GM10847 (cell line): ENCODE data around the gene GPR107.

Experiments used
- POLR2A ChIP-seq: IDR thresholded peaks from 2 replicates; pipeline ENCODE4 v1.6.1; 2011; ENCODE audit not compliant: insufficient read length; ENCODE audit errors: extremely low read depth

Gene GPR107

GRCh38 chr9:130026583-130027340 is 26.9 kb upstream of the GPR107 start:
- TF ChIP-seq POLR2A, result no peak

GRCh38 chr9:130027533-130028365 is 26.0 kb upstream of the GPR107 start:
- TF ChIP-seq POLR2A, result no peak

- TF ChIP-seq POLR2A, result no peak
Observed at GRCh38 chr9:130028493-130029222, 25.0 kb upstream of the GPR107 start.

GRCh38 chr9:130029223-130029973 is 24.3 kb upstream of the GPR107 start:
- TF ChIP-seq POLR2A, result no peak

- TF ChIP-seq POLR2A, result no peak
Observed at GRCh38 chr9:130030651-130031127, 23.0 kb upstream of the GPR107 start.

- TF ChIP-seq POLR2A, result no peak
Observed at GRCh38 chr9:130034570-130034969, 19.1 kb upstream of the GPR107 start.

- TF ChIP-seq POLR2A, result no peak
Observed at GRCh38 chr9:130036099-130036498, 17.6 kb upstream of the GPR107 start.

GRCh38 chr9:130039528-130040147 is 14.1 kb upstream of the GPR107 start:
- TF ChIP-seq POLR2A, result no peak

GRCh38 chr9:130040984-130041647 is 12.6 kb upstream of the GPR107 start:
- no peak for TF ChIP-seq POLR2A

GRCh38 chr9:130041648-130042405 is 11.9 kb upstream of the GPR107 start:
- no peak for TF ChIP-seq POLR2A

GRCh38 chr9:130042406-130042884 is 11.3 kb upstream of the GPR107 start:
- no peak for TF ChIP-seq POLR2A

- TF ChIP-seq POLR2A, result peak; percentile 89
Observed at GRCh38 chr9:130042885-130043653, 10.6 kb upstream of the GPR107 start, which contains the start of gene FNBP1. Gene FNBP1 (minus strand): TSS chr9:130043189. CDS start chr9:130042975, 214 bp downstream.
